MM.1S (cell line): Measurements from ENCODE around the gene CSNK1D.
"Not testable (repeated sequence)": the region's sequence is repeated elsewhere in the genome, so short reads cannot be mapped to it uniquely, and the experiment has no call there.

ENCODE experiments used
- DNase-seq: peaks from one replicate; pipeline ENCODE4 v3.0.0-alpha.2; 2015
- H2AFZ ChIP-seq: fragments of 300-600 bp; sonication (generic); 2 replicates; pipeline ENCODE4 v1.6.0; 2016; ENCODE audit warnings: antibody characterized with exemption, low read length
- H3F3A ChIP-seq: fragments of 300-600 bp; sonication (generic); 2 replicates; pipeline ENCODE4 v1.6.1; 2016; ENCODE audit warnings: mild to moderate bottlenecking, antibody characterized with exemption, low read length, moderate library complexity, mixed read lengths; ENCODE audit not compliant: insufficient read depth
- H3K27ac ChIP-seq: fragments of 300-600 bp; sonication (generic); 2 replicates; pipeline ENCODE4 v1.5.1; 2016; ENCODE audit warnings: mild to moderate bottlenecking, low read length
- H3K27me3 ChIP-seq: fragments of 300-600 bp; sonication (generic); replicated peaks from 2 replicates; pipeline ENCODE4 v1.6.0; 2016; ENCODE audit warnings: low read length; ENCODE audit not compliant: insufficient read depth
- H3K36me3 ChIP-seq: fragments of 300-600 bp; sonication (generic); replicated peaks from 2 replicates; pipeline ENCODE4 v1.6.1; 2016; ENCODE audit warnings: mild to moderate bottlenecking, low read length, mixed read lengths; ENCODE audit not compliant: insufficient read depth
- H3K4me1 ChIP-seq: fragments of 300-600 bp; sonication (generic); 2 replicates; pipeline ENCODE4 v1.6.1; 2016; ENCODE audit warnings: low read length, mixed read lengths
- H3K4me2 ChIP-seq: fragments of 300-600 bp; sonication (generic); 2 replicates; pipeline ENCODE4 v1.6.0; 2016; ENCODE audit warnings: low read depth, low read length
- H3K4me3 ChIP-seq: fragments of 300-600 bp; sonication (generic); 2 replicates; pipeline ENCODE4 v1.5.1; 2016; ENCODE audit warnings: low read length, mixed read lengths
- H3K79me2 ChIP-seq: fragments of 300-600 bp; sonication (generic); 2 replicates; pipeline ENCODE4 v1.6.1; 2016; ENCODE audit warnings: mixed run types, low read length, mixed read lengths
- H3K9ac ChIP-seq: fragments of 300-600 bp; sonication (generic); 2 replicates; pipeline ENCODE4 v1.6.1; 2016; ENCODE audit warnings: low read length, mixed read lengths
- H3K9me2 ChIP-seq: fragments of 300-600 bp; sonication (generic); replicated peaks from 2 replicates; pipeline ENCODE4 v1.6.1; 2016; ENCODE audit warnings: mild to moderate bottlenecking, low read length, mixed read lengths; ENCODE audit not compliant: insufficient read depth
- H3K9me3 ChIP-seq: fragments of 300-600 bp; sonication (generic); replicated peaks from 2 replicates; pipeline ENCODE4 v1.6.1; 2016; ENCODE audit warnings: mild to moderate bottlenecking, low read length, mixed read lengths; ENCODE audit not compliant: insufficient read depth
- H4K20me1 ChIP-seq: fragments of 300-600 bp; sonication (generic); 2 replicates; pipeline ENCODE4 v1.6.1; 2016; ENCODE audit warnings: mild to moderate bottlenecking, low read length, moderate library complexity, mixed read lengths; ENCODE audit not compliant: insufficient read depth
- CTCF ChIP-seq: fragments of 300-600 bp; sonication (generic); IDR thresholded peaks from 2 replicates; pipeline ENCODE4 v1.5.1; 2016; ENCODE audit warnings: antibody characterized with exemption, low read length, mixed read lengths
- EZH2 ChIP-seq: fragments of 300-600 bp; sonication (generic); optimal IDR thresholded peaks from 2 replicates; pipeline ENCODE3; 2017; ENCODE audit warnings: low read depth, mild to moderate bottlenecking, antibody characterized with exemption, low read length, mixed read lengths
- EZH2phosphoT487 ChIP-seq: fragments of 300-600 bp; sonication (generic); IDR thresholded peaks from 2 replicates; pipeline ENCODE4 v1.6.1; 2018; ENCODE audit warnings: antibody characterized with exemption, low read length

The CSNK1D gene

GRCh38 chr17:82256242-82256885, 17.1 kb downstream of the CSNK1D start:
- no peak for DNase-seq
- TF ChIP-seq EZH2phosphoT487 (no peak), EZH2 (no peak), CTCF (no peak)
- Histone ChIP-seq H3K27me3 (no peaks in the 10 kb centered on the region), H3K27ac (no peak overlapping the region), H3K9ac (no peak overlapping the region), H3K36me3 (peaks cover 14% of the 10 kb centered on the region), H3K4me2 (no peak overlapping the region), H3K4me3 (no peak overlapping the region), H3K9me3 (no peaks in the 10 kb centered on the region), H3K4me1 (no peaks in the 10 kb centered on the region), H3K79me2 (peaks cover 74% of the 10 kb centered on the region), H4K20me1 (no peaks in the 10 kb centered on the region), H2AFZ (no peak overlapping the region), H3F3A (no peaks in the 10 kb centered on the region), H3K9me2 (no peaks in the 10 kb centered on the region)

GRCh38 chr17:82255402-82255972, 18.0 kb downstream of the CSNK1D start:
- no peaks in the 10 kb centered on the region for H3K9me3 ChIP-seq
- peaks cover 74% of the 10 kb centered on the region for H3K79me2 ChIP-seq
- no peaks in the 10 kb centered on the region for H3K27me3 ChIP-seq
- H3K4me2 ChIP-seq = no peak overlapping the region
- H3K9ac ChIP-seq = no peak overlapping the region
- H4K20me1 ChIP-seq = no peaks in the 10 kb centered on the region
- H3K36me3 ChIP-seq = peaks cover 17% of the 10 kb centered on the region
- DNase-seq = no peak
- H3F3A ChIP-seq = no peaks in the 10 kb centered on the region
- H2AFZ ChIP-seq = no peak overlapping the region
- H3K4me3 ChIP-seq = no peak overlapping the region
- no peaks in the 10 kb centered on the region for H3K9me2 ChIP-seq
- H3K27ac ChIP-seq = no peak overlapping the region
- H3K4me1 ChIP-seq = no peaks in the 10 kb centered on the region
- TF ChIP-seq EZH2 (no peak), CTCF (no peak), EZH2phosphoT487 (no peak)

GRCh38 chr17:82254746-82255145, 18.8 kb downstream of the CSNK1D start:
- H3K27me3 ChIP-seq, H4K20me1 ChIP-seq, H3K4me1 ChIP-seq, DNase-seq, H3F3A ChIP-seq, H3K4me3 ChIP-seq, H3K4me2 ChIP-seq, H3K9me3 ChIP-seq, H3K27ac ChIP-seq, H2AFZ ChIP-seq, H3K9ac ChIP-seq, H3K9me2 ChIP-seq: not testable (repeated sequence)
- Histone ChIP-seq H3K36me3 (peaks cover 17% of the 10 kb centered on the region), H3K79me2 (peaks cover 81% of the 10 kb centered on the region)

GRCh38 chr17:82254096-82254495, 19.4 kb downstream of the CSNK1D start:
- not testable (repeated sequence) for H3F3A ChIP-seq, H4K20me1 ChIP-seq, H2AFZ ChIP-seq, H3K4me1 ChIP-seq, H3K9ac ChIP-seq, H3K27me3 ChIP-seq, DNase-seq, H3K4me2 ChIP-seq, H3K27ac ChIP-seq, H3K4me3 ChIP-seq, H3K9me3 ChIP-seq, H3K9me2 ChIP-seq
- H3K36me3 ChIP-seq = peaks cover 17% of the 10 kb centered on the region
- H3K79me2 ChIP-seq = peaks cover 81% of the 10 kb centered on the region
